ENCODE results near the gene TMEM131L.
"Not testable (repeated sequence)": the region's sequence is repeated elsewhere in the genome, so short reads cannot be mapped to it uniquely, and the experiment has no call there.

Gene TMEM131L

DNA sequence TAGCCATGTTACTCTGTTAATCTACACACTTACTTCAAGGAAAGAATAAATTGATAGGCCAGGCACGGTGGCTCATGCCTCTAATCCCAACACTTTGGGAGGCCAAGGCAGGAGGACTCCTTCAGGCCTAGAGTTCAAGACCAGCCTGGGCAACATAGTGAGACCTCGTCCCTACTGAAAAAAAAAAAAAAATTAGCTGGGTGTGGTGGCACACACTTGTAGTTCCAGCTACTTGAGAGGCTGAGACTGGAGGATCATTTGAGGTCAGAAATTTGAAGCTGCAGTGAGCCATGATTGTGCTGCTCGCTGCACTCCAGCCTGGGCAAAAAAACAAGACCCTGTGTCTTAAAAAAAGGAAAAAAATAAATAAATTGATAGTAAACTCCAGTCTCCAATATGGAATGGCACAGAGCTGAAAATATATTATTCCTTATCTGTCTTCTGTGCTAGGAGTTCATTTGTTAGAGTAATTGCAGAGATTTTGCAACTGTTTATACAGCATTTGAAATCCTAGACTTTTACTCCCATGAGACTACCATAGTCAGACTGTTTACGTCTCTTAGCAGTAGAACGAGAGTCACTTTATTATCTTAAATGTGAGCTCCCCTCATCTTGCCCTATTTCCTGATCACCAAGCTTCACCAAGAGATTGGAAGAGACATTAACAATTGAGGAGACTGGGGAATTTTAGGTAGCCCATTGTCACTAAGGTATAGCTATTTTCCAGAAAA, 18.8 kb upstream of the TMEM131L start:
- H3K4me3 ChIP-seq (ENCODE audit: low read length) = no peak overlapping the region
- no peak for DNase-seq (ENCODE audit: low read depth, low spot score)

DNA sequence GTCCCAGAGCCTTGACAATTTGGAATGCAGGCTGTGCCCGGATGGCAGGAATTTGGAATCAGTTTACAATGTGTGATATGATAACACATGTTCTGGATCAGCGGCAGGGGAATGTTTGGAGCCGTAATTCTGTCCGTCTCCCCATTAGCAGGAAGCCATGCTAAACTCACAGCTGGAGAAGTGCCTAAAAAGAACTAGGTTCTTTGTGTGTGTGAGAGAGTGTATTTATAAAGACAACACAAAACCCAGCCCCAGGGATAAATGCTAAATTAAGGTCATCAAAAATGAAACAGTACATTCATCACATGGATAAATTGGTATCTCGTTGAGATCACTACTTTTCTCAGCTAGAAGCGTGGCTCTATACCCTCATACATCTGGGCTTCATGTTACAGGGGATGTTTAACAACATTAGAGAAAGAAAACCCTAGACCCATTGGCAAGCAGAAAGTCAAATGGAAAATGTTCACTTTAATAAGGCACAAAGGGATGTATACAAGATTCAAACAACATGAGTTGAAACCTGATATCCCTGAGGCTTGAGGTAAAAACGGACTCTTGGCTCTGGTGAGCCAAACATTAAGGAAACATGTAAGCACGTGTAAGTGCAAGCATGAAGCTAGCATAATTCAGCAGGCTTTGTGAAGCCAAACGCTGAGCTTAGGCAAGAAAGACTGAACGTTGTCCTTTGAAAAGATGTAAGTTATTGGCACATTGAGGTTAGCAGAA, 18.0 kb upstream of the TMEM131L start:
- no peak overlapping the region for H3K4me3 ChIP-seq (ENCODE audit: low read length)
- no peak for DNase-seq (ENCODE audit: low read depth, low spot score)

DNA sequence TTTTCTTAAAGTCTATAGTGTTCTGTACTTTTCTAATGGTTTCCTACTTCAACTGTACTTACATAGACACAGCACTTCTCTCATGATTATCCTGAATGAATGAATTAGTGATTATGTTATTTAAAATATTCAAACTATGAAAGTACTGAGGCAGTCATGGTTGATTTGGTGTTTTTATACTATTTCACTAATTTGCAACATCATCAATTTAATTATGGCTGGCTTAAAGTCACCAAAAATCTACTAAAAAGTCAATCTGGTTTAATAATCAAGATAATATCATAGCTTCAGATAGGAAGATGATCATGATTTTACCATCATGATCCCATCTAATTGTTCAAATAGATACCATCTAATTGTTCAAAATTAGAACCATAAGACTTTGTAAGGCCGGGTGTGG, 16.8 kb upstream of the TMEM131L start:
- no peak overlapping the region for H3K4me3 ChIP-seq (ENCODE audit: low read length)
- DNase-seq (ENCODE audit: low read depth, low spot score) = no peak

DNA sequence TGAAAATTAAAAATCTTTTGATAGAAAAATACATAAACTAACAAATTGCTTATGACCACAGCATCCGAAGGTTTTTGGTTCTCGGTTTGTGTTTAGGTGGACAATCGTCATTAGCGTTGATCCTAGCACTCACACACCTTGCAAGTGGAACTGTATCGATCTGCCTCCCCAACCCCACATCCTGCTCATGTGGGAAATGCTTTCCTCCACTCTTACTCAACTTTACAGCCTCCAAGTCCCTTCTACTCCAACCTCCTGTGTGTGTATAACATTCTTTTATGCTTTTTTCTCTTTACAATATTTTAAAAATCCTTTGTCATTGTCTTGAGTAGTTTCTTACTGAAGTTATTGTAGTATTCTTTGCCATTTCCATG, 15.6 kb upstream of the TMEM131L start:
- H3K4me3 ChIP-seq (ENCODE audit: low read length) = peak overlapping the region; percentile 30
- peak; percentile 77 for DNase-seq (ENCODE audit: low read depth, low spot score)

DNA sequence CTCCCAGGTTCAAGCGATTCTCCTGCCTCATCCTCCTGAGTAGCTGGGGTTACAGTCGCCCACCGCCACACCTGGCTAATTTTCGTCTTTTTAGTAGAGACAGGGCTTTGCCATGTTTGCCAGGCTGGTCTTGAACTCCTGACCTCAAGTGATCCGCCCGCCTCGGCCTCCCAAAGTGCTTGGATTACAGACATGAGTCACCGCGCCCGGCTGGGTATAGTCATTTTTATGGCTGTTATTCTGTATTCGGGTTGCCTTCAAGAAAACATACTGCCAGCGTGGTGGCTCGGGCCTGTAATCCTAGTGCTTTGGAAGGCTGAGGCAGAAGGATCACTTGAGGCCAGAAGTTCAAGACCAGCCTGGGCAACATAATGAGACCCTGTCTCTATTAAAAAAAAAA, 15.0 kb upstream of the TMEM131L start:
- not testable (repeated sequence) for DNase-seq (ENCODE audit: low read depth, low spot score); H3K4me3 ChIP-seq (ENCODE audit: low read length)

DNA sequence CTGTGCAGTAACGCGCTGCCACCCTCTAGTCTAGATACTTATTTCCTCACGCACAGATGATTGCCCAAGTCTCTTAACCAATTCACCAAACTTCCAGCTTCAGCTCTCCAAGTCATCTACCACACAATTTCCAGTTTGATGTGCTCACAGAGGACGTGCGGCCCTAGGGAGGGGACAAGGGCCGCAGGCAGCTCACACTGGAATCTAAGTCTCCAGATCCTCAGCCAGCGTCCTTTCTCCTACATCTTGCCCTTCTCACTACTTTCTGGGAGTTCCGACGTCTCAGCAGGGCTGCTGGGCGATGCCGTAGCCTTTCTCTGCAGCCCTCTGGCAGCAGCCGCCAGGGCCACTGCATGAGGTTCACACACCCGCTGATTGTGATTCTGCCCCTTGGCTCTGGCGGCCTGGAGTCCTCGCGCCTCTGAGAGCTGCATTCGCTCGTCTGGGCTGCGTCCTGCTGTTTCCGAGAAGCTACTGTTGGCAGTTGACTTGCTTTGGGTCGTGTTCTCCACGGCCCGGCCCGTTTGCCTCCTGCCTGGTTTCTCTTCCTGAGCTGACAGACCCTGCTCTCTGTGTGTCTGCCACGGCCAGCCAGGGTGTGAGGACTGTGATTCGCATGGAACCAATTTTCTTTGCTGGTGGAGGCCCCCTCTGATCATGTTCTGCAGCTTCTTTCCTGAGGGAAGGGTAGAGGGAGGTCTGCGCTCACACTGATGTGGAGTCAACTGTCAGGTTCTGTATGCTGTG, 14.1 kb upstream of the TMEM131L start:
- DNase-seq (ENCODE audit: low read depth, low spot score) = no peak
- no peak overlapping the region for H3K4me3 ChIP-seq (ENCODE audit: low read length)

DNA sequence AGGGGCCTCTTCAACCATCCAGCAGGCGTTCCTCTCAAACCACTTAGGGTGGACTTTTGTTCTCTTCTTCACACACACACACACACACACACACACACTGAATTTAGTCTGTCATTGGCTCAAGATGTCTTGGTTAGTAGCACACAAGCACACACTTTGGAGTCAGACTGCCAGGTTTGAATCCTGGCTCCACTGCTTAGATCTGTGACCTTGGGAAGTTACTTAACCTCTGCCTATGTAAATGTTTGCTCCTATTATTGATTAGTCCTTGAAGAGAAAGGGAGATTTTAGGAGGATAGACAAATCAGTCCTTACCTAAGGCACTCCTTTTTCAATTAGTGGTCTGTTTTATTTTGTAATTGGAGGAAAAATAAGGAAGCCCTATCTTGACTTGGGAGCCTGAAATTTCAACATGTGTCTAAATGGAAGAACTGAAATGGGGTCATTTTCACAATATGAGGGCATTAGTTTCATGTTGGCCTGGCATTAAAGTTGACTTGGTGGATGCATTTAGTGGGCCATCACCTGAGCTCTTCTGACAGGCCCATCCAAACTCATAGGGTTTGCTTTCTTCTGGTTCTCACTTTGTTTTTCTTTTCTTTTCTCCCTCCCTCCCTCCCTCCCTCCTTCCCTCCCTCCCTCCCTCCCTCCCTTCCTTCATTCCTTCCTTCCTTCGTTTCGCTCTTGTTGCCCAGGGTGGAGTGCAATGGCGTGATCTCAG, 13.3 kb upstream of the TMEM131L start:
- no peak overlapping the region for H3K4me3 ChIP-seq (ENCODE audit: low read length)
- no peak for DNase-seq (ENCODE audit: low read depth, low spot score)

DNA sequence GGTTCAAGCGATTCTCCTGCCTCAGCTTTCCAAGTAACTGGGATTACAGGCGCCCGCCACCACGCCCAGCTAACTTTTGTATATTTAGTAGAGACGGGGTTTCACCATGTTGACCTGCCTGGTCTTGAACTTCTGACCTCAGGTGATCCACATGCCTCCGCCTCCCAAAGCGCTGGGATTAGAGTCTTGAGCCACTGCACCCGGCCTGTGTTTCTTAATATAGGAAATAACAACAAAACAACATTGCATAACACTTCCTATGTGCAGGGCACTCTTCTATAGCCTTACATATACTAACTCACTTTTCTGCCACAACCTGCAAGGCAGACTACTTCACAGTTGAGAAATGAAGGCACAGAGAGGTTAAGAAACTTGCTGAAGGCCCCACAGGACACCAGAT, 12.8 kb upstream of the TMEM131L start:
- no peak for DNase-seq (ENCODE audit: low read depth, low spot score)
- H3K4me3 ChIP-seq (ENCODE audit: low read length) = no peak overlapping the region

DNA sequence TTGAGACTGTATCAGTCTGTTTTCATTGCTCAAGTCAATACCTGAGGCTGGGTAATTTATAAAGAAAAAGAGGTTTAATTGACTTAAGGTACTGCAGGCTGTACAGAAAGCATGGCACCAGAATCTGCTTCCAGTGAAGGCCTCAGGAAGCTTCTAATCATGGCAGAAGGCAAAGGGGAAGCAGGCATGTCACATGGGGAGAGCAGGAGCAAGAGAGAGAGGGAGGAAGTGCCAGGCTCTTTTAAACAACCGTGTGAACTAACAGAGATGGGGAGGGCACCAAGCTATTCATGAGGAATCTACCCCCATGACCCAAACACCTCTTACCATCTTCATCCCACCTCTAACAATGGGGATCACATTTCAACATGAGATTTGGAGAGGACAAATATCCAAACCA, 7.2 kb upstream of the TMEM131L start:
- H3K4me3 ChIP-seq (ENCODE audit: low read length) = no peak overlapping the region
- no peak for DNase-seq (ENCODE audit: low read depth, low spot score)

DNA sequence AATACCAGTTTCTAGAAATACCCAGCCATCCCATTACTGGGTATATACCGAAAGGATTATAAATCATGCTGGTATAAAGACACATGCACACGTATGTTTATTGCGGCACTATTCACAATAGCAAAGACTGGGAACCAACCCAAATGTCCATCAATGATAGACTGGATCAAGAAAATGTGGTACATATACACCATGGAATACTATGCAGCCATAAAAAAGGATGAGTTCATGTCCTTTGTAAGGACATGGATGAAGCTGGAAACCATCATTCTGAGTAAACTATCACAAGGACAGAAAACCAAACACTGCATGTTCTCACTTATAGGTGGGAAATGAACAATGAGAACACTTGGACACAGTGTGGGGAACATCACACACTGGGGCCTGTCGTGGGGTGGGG, 4.6 kb upstream of the TMEM131L start:
- DNase-seq (ENCODE audit: low read depth, low spot score); H3K4me3 ChIP-seq (ENCODE audit: low read length): not testable (repeated sequence)

DNA sequence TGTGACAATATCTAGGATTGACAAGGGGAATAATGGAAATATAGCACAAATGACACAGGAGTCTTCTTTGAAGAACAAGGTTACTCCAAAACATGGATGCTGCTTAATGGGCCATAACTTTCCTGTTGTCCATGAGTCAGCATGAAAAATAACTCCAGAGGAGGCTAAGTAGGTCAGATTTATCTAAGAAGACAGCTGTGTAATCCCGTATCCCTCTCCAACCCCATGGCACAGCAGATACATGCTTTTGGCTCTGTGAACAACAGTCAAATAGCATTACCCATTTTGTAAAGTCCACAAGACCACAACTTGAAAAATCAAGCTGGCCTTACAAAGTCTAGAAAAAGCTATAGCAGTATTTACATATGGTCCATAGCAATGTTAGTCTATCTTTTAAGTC, 2.1 kb upstream of the TMEM131L start:
- H3K4me3 ChIP-seq (ENCODE audit: low read length) = no peak overlapping the region

DNA sequence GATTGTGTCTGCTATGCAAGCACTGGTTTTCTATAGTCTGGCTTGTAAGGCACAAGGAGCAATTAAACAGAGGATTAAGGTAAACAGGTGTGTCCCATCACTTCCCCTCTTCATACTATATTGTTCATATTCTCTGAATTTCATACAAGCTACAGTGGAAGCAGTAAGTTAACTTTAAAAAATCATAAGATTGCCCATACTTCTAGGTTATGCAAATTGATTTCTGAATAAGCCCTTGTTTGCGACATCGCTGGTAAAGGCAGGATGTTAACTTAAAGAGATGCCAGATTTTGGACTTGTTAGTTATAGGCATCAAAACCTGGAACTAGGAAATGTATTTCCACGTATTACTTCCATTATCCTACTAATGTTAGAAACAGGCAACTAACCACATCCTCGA, 1.0 kb upstream of the TMEM131L start:
- H3K4me3 ChIP-seq (ENCODE audit: low read length) = peak overlapping the region; percentile 60; the same call in 1 of the 2 replicates
- DNase-seq (ENCODE audit: low read depth, low spot score) = no peak

More for the DNA sequence above, 2.1 kb upstream of the TMEM131L start:
- no peak for DNase-seq (ENCODE audit: low read depth, low spot score)

DNA sequence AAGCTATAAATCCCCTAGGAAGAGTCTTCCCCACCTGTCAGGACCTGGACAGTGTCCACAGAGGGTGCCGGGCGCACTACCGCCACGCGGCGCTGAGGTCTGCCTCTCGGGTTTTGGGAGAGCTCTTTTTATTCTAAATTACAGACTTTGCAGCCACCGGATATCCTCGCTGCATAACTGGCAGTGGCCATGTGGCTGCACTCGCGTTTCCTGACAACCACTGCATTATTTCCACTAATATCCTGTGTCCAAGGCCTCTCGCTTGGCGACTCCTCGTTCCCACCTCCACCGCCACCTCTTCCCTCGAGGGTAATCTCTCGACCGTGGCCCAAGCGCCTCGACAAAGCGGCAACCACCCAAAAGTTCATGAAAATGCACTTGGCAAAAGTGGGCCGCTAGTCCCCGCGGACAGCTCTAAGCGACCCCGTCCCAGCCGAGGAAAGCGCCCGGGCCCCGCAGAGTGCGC, 512 bp upstream of the TMEM131L start:
- H3K4me3 ChIP-seq (ENCODE audit: low read length) = peak overlapping the region; percentile 60
- DNase-seq (ENCODE audit: low read depth, low spot score) = no peak

DNA sequence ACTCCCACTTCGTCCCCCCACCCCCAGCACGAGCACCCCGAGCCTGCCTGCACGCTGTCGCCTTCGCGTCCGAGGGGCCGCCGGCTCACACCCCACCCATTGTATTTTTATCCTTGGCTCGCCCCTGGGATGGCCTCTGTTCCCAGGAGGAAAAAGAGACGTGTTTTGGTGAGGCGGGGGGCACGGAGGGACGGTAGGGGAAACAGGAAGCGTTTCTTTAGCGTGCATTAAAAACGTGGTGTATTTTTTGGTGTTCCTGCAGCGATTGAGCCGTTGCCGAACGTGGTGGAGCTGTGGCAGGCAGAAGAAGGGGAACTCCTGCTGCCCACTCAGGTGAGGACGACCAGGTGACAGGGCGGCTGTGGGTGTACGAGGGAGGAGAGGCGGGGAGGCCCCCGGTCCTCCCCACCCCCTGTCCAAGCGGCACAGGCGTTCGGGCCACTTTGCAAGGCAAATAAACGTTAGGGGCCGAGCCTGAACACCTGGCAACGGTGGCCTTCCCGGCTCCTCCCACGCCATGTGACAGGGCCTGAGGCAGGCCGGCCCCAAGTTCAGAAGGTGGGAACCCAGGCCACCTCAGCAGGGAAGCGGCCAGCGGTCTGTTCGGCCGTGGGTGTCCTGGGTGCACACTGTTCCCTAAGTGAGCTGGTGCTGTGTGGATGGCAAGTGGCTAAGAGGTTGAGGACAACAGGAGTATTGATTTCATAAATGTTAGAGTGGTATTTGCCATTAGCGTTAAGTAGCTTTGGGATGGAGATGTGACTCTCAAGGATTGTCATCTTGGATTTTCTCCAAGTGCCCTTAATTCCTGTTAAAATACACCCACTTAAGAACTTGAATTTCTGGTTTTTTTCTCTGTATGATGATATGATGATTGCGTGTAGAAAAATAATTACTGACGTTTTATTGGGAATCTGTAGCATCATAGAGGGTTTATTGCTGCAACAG, 1.1 kb downstream of the TMEM131L start:
- peak overlapping the region; percentile 87 for H3K4me3 ChIP-seq (ENCODE audit: low read length)
- no peak for DNase-seq (ENCODE audit: low read depth, low spot score)

DNA sequence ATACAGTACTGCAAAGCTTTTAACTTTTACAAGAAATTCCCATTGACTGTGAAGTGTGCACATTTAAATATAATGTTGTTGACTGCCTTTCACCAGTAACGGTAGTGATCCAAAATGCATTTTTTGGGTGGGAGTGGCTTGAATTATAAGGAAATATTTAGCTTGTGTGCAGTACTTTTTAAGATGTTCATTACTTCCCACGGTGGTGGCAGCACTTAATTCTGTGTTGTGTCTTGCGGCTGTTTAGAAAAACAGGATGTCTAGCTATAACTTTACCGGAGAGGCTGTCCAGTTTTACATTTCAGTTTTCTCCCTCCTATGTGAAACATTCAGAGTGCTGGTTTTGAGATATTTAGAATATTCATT, 1.7 kb downstream of the TMEM131L start:
- DNase-seq (ENCODE audit: low read depth, low spot score) = peak; percentile 61
- H3K4me3 ChIP-seq (ENCODE audit: low read length) = peak overlapping the region; percentile 87

DNA sequence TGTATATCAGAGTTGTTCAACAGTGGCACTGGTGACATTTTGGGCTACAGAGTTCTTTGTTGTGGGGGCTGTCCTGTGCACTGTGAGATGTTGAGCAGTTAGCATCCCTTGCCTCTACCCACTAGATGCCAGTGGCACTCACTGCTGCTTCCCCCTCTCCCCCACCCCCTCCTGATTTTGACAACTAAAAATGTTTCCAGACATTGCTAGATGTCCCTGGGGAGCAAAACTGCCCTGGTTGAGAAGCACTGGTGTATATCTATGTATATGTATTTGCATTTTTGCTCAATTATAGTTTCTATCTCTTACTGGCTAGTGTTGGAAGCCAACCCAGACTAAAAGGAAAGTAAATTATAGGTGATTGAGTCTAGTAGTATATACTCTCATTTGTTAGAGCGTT, 2.4 kb downstream of the TMEM131L start:
- peak overlapping the region; percentile 87 for H3K4me3 ChIP-seq (ENCODE audit: low read length)
- no peak for DNase-seq (ENCODE audit: low read depth, low spot score)

DNA sequence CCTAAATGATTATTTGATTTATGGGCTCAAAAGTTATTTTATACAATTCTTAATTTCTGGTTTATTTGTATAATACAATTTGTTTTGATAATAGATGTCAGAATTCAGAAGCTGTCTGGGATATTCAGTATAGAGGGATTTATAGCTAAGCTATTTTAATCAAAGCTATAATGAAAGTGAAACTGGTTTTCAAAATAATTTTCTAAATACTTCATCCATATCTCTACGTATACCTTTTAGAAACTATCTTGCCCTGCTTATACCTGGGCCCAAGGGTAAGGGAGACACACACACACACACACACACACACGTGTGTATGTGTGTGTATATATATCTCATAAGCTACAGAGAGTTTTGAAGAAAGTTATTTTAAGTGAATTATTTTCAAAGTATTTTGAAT, 2.9 kb downstream of the TMEM131L start:
- no peak for DNase-seq (ENCODE audit: low read depth, low spot score)
- peak overlapping the region; percentile 87 for H3K4me3 ChIP-seq (ENCODE audit: low read length)

DNA sequence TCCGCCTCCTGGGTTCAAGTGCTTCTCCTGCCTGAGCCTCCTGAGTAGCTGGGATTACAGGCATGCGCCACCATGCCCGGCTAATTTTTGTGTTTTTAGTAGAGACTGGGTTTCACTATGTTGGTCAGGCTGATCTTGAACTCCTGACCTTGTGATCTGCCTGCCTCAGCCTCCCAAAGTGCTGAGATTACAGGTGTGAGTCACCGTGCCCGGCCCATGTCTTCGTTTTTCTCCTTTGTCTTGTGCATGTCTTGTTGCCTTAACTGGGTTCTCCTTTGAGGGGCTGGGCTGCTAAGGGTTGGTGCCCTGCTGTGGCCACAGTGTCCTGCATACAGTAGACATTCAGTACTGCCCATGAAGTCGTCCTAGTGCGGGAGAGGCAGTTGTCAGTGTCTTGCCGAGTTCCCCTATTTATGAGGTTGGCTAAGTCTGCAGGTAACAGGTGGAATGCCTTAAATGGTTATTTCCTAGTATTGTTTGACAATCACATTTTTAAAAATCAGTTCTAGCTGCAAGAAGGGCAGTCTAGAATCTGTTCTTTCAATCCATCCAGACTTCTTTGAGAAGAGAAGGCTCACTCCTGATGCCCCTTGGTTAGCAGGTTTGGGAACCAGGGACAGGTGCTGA, 5.0 kb downstream of the TMEM131L start:
- DNase-seq (ENCODE audit: low read depth, low spot score); H3K4me3 ChIP-seq (ENCODE audit: low read length): not testable (repeated sequence)
